Left renal cortex interstitium (tissue), 4 donors: Measurements from ENCODE around the gene NUMBL. TPM values are rescaled to one million over a fixed set of nuclear protein-coding genes. Genes with fewer than 3 reads are reported as not detected.
"Not testable (repeated sequence)": the region's sequence is repeated elsewhere in the genome, so short reads cannot be mapped to it uniquely, and the experiment has no call there.

Experiments
- DNase-seq, 4 donors: peaks; one replicate each; pipeline ENCODE4 v3.0.0-alpha.2; 2013; ENCODE audit warnings: low read depth in 4 of 4, low spot score in 2 of 4, missing footprints in 1 of 4
- polyA plus RNA-seq, 4 donors: library from polyadenylated mRNA; unstranded; fragments of 120-200 nt; gene quantifications; one replicate each; pipeline ENCODE4 v1.2.1, GENCODE V29; 2013; ENCODE audit not compliant: insufficient read length in 4 of 4

The NUMBL gene
- polyA plus RNA-seq, 4 donors: 8.9 to 20.7 (median 16.3) TPM

DNA sequence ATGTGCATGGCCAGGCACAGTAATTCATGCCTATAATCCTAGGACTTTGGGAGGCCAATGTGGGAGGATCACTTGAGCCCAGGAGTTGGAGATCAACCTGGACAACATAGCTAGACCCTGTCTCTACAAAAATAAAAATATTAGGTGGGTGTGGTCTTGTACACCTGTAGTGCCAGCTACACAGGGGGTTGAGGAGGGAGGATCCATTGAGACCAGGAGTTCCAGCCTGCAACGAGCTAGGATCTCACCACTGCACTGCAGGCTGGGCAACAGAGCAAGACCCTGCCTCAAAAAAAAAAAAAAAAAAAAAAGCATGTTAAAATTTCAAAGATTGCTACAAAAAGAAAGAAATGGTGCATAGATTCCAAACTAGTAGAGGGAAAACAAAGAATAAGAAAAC, 52.1 kb downstream of the NUMBL start:
- DNase-seq: no peak

DNA sequence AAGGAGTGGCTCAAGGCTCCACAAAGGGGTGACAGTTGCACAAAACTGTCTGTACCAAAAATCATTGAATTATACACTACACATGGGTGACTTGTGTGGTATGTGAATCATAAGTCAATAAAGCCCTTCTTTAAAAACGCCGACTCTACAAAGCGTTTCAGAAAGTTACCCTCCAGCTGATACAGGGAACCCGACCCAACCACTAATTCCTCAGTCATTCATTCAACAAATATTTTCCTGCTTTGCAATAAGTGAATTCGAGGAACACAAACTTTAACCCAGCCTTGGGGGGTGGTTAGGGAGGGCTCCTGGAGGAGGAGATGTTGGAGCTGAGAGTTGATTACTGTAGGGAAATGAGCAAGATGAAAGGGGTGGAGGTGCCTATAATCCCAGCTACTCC, 57.2 kb downstream of the NUMBL start:
- no peak for DNase-seq

DNA sequence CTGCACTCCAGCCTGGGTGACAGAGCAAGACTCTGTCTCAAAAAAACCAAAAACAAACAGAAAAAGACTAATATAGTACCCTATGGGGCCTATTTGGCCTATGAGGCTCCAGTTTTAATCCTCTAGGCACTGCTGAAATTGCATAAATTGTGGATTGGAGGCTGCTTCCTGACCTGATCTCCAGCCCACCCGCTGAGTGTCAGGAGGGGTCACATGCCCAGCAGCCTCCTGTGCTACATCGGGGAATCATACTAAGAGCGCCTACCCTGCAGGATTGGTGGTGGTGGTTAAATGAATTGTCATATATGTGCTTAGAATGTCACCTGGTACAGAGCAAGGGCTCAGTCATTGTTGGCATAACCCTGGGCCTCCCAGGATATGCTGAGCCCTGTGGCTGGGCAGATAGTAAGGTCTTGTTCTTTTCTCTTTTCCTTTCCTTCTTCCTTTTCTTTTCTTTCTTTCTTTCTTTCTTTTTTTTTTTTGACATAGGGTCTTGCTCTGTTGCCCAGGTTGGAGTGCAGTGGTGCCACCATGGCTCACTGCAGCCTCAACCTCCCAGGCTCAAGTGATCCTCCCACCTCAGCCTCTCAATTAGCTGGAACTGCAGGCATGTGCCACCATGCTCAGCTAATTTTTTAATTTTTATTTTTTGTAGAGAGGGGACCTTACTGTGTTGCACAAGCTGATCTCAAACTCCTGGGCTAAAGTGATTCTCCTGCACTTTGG, 58.0 kb downstream of the NUMBL start:
- DNase-seq: no peak

DNA sequence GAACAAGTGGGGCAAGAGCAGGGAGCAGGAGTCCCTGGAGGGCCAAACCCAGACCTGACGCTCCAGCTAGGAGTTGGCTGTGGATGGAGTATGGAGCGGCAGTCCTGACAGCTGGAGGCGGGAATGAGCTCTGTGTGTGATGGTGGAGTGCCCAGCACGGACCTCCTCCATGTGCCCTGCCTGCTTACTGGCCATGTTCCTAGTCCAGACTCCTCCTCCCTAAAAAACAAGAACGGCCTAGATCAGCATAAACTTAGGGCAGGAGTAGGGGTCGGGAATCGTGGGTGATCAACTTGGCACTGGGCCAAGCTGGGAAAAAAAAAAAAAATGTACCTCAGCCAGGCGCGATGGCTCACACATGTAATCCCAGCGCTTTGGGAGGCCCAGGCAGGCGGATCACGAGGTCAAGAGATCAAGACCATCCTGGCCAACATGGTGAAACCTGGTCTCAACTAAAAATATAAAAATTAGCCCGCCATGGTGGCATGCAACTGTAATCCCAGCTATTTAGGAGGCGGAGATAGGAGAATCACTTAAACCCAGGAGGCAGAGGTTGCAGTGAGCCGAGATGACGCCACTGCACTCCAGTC, 59.8 kb downstream of the NUMBL start:
- no peak for DNase-seq

DNA sequence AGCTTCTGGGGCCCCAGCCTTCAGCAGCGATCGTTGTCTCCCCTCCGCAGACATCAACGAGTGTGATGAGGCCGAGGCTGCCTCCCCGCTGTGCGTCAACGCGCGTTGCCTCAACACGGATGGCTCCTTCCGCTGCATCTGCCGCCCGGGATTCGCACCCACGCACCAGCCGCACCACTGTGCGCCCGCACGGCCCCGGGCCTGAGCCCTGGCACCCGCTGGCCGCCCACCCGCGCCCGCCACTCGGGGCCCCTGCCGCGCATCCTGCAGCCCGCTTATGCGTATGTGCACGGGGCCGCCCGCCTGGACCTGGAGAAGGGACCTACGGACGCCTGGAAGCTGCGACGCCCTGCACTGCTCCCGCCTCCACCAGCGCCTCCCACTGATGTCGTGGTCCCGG, 61.1 kb downstream of the NUMBL start:
- no peak for DNase-seq

DNA sequence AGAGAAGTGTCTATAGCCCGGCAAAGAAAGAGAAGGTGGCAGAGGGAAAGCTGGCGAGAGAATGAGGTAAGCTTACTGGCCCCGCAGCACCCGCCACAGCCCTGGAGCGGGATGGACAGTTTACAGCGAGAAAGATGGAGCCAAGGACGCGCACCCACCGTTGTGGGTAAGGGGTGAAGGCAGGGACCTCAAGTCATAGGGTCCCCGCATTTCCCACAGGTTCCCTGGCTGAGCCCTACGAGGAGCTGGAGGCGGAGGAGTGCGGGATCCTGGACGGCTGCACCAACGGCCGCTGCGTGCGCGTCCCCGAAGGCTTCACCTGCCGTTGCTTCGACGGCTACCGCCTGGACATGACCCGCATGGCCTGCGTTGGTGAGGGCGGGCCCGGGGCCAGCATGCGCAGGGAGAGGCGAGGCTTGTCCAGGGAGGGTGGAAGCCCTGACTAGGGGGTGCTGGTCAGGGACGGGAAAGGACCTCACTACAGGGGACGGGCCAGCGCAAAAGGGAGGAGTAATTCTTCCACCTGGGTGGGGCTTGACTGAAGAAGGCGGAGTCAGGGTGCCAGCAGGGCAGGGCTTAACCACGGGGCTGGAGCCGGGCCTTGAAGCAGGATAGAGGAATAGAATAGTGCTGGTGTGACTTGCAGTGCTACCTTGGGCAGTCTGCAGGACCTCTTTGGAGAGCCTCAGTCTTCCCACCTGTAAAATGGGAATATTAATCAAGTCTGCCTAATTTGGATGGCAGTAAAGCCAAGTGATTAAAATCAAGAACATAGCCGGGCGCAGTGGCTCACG, 62.8 kb downstream of the NUMBL start:
- no peak for DNase-seq

DNA sequence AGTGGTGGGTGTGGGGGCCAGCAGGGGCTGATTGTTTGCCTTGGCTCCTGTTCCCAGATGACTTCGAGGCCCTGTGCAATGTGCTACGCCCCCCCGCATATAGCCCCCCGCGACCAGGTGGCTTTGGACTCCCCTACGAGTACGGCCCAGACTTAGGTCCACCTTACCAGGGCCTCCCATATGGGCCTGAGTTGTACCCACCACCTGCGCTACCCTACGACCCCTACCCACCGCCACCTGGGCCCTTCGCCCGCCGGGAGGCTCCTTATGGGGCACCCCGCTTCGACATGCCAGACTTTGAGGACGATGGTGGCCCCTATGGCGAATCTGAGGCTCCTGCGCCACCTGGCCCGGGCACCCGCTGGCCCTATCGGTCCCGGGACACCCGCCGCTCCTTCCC, 63.5 kb downstream of the NUMBL start:
- no peak for DNase-seq

DNA sequence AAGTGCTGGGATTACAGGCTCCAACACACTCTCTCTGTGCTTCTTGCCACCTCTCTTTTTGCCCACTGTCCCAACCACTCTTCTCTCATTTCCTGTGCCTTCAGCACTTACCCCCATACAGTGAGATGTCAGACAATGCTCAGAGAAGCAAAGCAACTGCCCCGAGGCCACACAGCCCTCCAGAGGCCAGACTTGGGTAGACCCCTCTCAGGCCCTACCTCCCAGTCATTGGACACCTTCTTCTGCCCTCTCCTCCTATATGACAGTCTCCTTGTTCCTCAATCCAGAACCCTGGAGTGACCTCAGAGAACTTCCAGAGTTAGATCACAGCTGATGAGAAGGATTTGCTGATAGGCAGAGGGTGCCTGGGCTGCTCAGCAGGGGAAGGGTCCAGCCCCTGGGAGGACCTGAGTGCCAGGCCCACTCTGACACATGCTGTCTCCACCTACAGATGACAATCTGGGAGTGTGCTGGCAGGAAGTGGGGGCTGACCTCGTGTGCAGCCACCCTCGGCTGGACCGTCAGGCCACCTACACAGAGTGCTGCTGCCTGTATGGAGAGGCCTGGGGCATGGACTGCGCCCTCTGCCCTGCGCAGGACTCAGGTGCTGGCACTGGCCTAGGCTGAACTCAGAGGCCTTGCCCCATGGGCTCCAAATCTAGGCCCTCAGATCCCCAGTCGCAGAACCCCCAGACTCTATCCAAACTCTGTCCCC, 64.9 kb downstream of the NUMBL start:
- no peak for DNase-seq

DNA sequence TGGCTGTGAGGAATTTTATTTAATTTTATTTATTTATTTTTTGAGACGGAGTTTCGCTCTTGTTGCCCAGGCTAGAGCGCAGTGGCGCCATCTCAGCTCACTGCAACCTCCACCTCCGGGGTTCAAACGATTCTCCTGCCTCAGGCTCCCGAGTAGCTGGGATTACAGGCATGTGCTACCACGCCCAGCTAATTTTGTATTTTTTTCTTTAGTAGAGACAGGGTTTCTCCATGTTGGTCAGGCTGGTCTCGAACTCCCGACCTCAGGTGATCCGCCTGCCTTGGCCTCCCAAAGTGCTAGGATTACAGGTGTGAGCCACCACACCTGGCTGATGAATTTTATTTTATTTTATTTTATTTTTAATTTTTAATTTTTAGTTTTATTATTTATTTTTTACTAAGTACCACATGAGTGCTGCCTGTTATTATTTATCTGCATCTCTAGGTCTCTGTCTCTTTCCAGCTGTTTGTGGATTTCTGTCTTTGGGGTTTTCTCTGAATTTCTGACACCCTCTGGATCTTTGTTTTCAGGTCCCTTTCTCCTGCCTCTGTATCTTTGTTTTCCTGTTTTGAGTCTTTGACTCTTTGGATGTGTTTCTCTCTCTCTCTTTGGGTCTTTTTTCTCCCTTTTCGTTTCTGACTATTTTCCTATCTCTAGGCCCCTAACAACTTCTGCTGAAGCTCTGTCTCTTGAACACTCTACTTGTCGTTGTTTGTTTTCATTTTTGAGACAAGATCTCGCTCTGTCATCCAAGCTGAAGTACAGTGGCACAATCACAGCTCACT, 65.9 kb downstream of the NUMBL start:
- DNase-seq: not testable (repeated sequence)

DNA sequence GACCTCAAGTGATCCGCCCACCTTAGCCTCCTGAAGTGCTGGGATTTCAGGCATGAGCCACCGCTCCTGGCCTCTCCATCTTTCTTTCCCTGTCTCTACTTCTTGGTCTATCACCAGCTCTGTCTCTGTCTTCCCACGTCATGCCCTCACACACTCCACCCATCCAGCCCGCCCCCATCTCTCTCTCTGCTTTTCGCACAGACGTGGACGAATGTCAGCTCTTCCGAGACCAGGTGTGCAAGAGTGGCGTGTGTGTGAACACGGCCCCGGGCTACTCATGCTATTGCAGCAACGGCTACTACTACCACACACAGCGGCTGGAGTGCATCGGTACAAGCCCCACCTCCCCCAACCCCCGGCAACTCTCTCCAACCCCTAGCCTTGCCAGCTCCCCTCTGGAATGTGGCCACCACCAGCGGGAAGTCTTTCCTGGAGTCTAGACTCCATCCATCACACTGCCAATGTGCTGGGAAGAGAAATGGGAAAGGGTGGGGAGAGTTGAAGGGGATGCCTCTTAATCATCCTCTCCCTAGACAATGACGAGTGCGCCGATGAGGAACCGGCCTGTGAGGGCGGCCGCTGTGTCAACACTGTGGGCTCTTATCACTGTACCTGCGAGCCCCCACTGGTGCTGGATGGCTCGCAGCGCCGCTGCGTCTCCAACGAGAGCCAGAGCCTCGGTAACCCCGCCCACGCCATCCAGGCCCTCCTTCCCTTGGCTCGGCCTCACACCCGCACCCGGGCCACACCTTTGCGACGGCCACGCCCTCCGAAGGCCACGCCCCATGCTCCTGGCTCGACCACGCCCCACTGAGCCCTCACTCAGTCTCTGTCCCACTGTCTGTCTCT, 66.8 kb downstream of the NUMBL start:
- no peak for DNase-seq

DNA sequence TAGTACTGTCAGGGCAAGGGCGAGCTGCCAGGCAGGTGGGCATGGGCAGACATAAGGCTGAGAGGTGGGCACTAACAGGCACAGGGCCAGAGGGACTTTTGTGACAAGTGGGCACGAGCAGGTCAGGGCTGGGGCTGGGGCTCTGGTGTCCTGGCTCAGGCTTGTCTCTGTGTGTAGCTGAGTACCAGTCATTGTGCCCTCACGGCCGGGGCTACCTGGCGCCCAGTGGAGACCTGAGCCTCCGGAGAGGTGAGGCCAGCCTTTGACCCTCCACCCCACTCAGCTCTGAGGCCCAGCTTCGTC, 67.7 kb downstream of the NUMBL start:
- DNase-seq: no peak

DNA sequence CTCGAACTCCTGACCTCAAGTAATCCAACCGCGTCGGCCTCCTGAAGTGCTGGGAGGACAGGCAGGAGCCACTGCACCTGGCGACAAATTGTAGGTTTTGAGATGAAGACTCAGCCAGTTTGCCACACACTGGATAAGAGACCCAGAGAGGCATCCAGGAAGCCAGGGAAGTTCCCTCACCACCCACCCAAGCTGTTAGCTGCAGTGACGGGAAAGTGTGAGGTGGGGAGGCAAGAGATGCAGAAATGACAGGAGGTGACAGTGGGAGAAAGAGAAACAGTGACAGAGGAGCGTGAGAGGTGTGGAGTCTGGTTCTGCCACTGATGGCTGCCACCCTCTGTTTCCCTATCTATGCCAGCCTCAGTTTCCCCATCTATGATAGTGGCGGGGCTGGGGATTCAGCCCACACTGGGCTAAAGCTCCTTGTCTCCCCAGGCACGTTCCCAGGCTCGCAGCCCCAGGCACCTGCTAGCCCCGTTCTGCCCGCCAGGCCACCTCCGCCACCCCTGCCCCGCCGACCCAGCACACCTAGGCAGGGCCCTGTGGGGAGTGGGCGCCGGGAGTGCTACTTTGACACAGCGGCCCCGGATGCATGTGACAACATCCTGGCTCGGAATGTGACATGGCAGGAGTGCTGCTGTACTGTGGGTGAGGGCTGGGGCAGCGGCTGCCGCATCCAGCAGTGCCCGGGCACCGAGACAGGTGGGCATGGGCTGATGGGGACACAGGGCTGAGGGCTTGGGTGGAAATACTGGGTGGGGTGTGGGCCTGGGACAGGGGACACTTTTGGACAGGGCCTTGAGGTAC, 68.3 kb downstream of the NUMBL start:
- DNase-seq: no peak

DNA sequence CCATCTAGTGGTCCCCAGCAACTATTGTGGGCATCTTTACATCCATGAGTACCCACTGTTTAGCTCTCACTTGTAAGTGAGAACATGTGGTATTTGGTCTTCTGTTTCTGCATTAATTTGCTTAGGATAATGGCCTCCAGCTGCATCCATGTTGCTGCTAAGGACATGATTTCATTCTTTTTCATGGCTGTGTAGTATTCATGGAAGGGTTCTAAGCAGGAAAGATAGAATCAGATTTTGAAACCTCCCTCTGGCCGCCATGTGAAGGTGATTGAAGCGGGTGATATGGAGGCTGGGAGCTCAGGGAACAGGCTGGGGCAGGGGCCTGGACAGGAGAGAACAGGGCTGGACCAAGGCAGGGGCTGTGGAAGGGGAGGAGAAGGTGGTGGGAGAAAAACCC, 69.2 kb downstream of the NUMBL start:
- DNase-seq: no peak

DNA sequence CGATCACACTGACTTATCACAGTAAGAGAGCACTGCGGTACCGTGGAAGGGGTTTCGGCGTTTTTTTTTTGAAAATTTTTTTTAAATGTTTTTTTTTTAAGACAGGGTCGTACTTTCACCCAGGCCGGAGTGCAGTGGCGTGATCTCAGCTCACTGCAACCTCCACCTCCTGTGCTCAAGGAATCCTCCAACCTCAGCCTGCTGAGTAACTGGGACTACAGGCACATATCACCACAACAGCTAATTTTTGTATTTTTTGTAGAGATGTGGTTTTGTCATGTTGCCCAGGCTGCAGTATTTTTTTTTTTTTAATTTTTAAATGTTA, 70.3 kb downstream of the NUMBL start:
- no peak for DNase-seq

DNA sequence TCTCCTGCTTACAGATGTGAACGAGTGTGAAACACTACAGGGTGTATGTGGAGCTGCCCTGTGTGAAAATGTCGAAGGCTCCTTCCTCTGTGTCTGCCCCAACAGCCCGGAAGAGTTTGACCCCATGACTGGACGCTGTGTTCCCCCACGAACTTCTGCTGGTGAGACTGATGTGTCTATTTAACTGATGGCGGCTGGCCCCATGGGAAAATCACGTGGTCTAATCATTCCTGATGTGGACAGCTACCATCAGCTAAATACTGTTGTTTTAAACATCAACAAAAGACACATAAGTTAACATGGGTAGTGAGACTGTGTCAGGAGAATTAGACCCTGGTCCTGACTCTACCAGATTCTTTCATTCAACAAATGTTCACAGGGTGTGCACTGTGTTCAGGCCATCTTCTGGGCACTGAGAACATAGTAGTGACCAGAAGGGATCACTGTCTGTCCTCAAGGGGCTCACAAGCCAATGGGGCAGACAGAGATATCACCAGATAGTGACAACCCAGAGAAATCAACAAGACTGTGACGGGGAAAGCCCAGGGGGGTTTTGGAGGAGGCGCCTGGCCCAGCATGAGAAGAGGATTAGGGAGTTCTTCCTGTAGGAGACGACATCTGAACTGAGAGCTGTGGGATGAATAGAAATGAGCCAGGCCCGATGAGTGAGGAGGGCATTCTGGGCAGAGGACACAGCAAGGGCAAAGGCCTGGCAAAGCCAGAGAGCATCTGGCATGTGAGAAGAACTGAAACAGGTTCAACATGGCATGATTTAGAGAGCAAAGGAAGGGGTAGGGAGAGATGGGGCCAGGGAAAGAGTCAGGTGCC, 70.9 kb downstream of the NUMBL start:
- no peak for DNase-seq

DNA sequence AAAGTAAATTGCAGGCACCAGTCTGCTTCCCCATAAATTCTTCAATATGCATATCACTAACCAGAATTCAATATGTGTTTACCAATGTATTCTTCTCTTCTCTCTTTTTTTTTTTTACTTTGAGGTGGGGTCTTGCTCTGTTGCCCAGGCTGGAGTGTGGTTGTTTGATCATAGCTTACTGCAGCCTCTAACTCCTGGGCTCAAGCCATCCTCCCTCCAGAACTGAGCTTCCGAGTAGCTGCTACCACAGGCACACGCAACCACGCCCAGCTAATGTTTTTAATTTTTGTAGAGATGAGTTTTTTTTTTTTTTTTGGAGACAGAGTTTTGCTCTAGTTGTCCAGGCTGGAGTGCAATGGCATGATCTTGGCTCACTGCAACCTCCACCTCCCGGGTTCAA, 72.5 kb downstream of the NUMBL start:
- DNase-seq: no peak

DNA sequence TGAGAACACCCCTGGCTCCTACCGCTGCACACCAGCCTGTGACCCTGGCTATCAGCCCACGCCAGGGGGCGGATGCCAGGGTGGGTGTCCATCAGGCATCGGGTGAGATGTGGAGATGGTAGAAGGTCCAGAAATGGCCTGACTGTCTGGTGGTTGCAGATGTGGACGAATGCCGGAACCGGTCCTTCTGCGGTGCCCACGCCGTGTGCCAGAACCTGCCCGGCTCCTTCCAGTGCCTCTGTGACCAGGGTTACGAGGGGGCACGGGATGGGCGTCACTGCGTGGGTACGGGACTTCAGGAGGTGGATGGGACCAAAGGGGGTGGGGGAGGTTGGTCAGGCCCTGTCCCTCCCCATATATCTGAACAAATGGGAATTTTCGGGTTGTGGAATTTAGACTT, 73.5 kb downstream of the NUMBL start:
- DNase-seq: no peak

DNA sequence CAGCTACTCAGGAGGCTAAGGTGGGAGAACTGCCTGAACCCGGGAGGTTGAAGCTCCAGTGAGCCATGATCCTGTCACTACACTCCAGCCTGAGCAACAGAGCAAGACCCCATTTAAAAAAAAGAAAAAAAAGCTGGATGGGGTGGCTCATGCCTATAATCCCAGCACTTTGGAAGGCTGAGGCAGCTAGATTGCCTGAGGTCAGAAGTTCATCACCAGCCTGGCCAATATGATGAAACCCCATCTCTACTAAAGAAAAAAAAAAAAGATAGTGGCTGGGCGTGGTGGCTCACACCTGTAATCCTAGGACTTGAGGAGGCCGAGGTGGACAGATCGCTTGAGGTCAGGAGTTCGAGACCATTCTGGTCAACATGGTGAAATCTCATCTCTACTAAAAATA, 74.3 kb downstream of the NUMBL start:
- DNase-seq: no peak
